Measurements from ENCODE around the gene PADI4.

DNA sequence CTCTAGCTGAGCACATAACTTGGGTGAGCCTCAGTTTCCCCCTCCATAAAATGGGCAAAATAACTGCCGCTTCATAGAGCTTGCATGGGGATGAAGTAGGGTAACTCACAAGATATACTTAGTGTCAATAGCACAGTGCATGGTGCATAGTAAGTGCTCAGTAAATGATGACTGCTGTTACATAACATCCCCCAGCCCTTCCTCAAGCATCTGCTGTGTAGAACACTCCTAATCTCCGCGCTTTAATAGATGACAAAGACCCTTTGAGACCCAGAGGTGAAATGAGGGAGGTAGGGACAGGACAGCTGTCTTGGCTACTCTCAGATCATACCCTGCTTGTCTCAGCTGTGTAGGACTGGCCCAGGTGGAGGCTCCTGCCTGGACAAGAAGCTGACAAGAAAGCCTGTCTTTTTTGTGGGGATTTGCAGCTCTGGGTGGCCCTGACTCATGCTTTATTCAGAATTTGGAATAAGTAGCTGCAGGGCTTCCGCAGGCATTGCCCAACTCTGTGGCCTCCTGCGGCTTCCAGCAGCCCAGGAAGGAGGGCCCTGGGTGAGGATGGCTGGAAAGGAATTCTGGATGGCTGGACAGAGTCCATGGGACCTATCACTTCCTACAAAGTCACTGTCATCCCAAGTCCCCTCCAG lies 20.7 kb upstream of the PADI4 start:
- TF ChIP-seq, protein P1, sequence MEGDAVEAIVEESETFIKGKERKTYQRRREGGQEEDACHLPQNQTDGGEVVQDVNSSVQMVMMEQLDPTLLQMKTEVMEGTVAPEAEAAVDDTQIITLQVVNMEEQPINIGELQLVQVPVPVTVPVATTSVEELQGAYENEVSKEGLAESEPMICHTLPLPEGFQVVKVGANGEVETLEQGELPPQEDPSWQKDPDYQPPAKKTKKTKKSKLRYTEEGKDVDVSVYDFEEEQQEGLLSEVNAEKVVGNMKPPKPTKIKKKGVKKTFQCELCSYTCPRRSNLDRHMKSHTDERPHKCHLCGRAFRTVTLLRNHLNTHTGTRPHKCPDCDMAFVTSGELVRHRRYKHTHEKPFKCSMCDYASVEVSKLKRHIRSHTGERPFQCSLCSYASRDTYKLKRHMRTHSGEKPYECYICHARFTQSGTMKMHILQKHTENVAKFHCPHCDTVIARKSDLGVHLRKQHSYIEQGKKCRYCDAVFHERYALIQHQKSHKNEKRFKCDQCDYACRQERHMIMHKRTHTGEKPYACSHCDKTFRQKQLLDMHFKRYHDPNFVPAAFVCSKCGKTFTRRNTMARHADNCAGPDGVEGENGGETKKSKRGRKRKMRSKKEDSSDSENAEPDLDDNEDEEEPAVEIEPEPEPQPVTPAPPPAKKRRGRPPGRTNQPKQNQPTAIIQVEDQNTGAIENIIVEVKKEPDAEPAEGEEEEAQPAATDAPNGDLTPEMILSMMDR (IDR thresholded peaks at IDR 0.05; ENCODE audit: low read depth, low read length) = no peak
- TF ChIP-seq POLR2A (IDR thresholded peaks at IDR 0.05; ENCODE audit: extremely low read depth, insufficient read length) = no peak

Data from NB4 (cell line).